SK-N-SH (cell line): ENCODE results near the gene FOXP1.

ENCODE experiments used
- USF1 ChIP-seq: IDR thresholded peaks from 2 replicates; pipeline ENCODE4 v1.4.0; 2012; ENCODE audit warnings: low read depth, borderline replicate concordance
- TF ChIP-seq, protein P1 (sequence below): fragments of 200-600 bp; sonication (generic); IDR thresholded peaks from 2 replicates; pipeline ENCODE4 v1.6.1; 2017; ENCODE audit warnings: antibody characterized with exemption, mild to moderate bottlenecking, moderate library complexity

GRCh38 chr3:71602256-71602655 lies 18.7 kb upstream of the FOXP1 start:
- TF ChIP-seq, protein P1, sequence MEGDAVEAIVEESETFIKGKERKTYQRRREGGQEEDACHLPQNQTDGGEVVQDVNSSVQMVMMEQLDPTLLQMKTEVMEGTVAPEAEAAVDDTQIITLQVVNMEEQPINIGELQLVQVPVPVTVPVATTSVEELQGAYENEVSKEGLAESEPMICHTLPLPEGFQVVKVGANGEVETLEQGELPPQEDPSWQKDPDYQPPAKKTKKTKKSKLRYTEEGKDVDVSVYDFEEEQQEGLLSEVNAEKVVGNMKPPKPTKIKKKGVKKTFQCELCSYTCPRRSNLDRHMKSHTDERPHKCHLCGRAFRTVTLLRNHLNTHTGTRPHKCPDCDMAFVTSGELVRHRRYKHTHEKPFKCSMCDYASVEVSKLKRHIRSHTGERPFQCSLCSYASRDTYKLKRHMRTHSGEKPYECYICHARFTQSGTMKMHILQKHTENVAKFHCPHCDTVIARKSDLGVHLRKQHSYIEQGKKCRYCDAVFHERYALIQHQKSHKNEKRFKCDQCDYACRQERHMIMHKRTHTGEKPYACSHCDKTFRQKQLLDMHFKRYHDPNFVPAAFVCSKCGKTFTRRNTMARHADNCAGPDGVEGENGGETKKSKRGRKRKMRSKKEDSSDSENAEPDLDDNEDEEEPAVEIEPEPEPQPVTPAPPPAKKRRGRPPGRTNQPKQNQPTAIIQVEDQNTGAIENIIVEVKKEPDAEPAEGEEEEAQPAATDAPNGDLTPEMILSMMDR = no peak
- no peak for TF ChIP-seq USF1
